Uterus (tissue), 4 donors: ENCODE results near the gene MRI1. TPM values are rescaled to one million over a fixed set of nuclear protein-coding genes. Genes with fewer than 3 reads are reported as not detected.
"Not testable (repeated sequence)": the region's sequence is repeated elsewhere in the genome, so short reads cannot be mapped to it uniquely, and the experiment has no call there.

ENCODE experiments used
- DNase-seq, 2 donors: peaks; one replicate each; pipeline ENCODE4 v3.0.0-alpha.2; 2019 to 2020
- H3K27ac ChIP-seq, 2 donors: fragments of 200-600 bp; sonication (generic); 1 replicate in 1 of 2; 2 replicates in 1 of 2; pipeline ENCODE4 v1.5.1; 2016 to 2018
- H3K27me3 ChIP-seq, 2 donors: fragments of 200-600 bp; sonication (generic); one replicate each; pipeline ENCODE4 v1.5.1; 2018 to 2019; ENCODE audit warnings: control low read depth in 1 of 2
- H3K36me3 ChIP-seq, 2 donors: fragments of 200-600 bp; sonication (generic); one replicate each; pipeline ENCODE4 v1.5.1; 2019; ENCODE audit warnings: control low read depth in 1 of 2
- H3K4me1 ChIP-seq, 2 donors: fragments of 200-600 bp; sonication (generic); one replicate each; pipeline ENCODE4 v1.5.1; 2018 to 2019; ENCODE audit warnings: control low read depth in 1 of 2
- H3K4me3 ChIP-seq, 2 donors: fragments of 200-600 bp; sonication (generic); 1 replicate in 1 of 2; 2 replicates in 1 of 2; pipeline ENCODE4 v1.5.1; 2018 to 2019; ENCODE audit warnings: mild to moderate bottlenecking in 1 of 2
- H3K9me3 ChIP-seq, 2 donors: fragments of 200-600 bp; sonication (generic); one replicate each; pipeline ENCODE4 v1.5.1; 2019; ENCODE audit warnings: control low read depth in 1 of 2
- POLR2A ChIP-seq, 2 donors: fragments of 450-650 bp; IDR thresholded peaks; one replicate each; pipeline ENCODE4 v1.6.1; 2016; ENCODE audit warnings: antibody characterized with exemption in 2 of 2, mild to moderate bottlenecking in 1 of 2, moderate library complexity in 1 of 2
- intact Hi-C: fragments of 100-400 bp; cut with DNase I; formaldehyde crosslinking; loops from one replicate; pipeline ENCODE4 v1.15.1; 2023; ENCODE audit warnings: low total_unique reads
- total RNA-seq, 4 donors: library from RNA; depleted of rRNA in 3 of 4; stranded (reverse); fragments of >200 nt in 3 of 4; gene quantifications; one replicate each; pipeline versions ENCODE4 v1.1.0 to v1.2.4, GENCODE V29; 2014 to 2023
- TF ChIP-seq, protein P1 (sequence below), 4 experiments: fragments of 200-600 bp in 2 of 4; fragments of 450-650 bp in 2 of 4; sonication (generic) in 2 of 4; IDR thresholded peaks; one replicate each; pipeline ENCODE4 v1.5.1; 2016 to 2019; ENCODE audit warnings: antibody characterized with exemption in 4 of 4, mild to moderate bottlenecking in 2 of 4, moderate library complexity in 1 of 4
- donor health status: DM: yes; HTN: yes; CAD: no.

The MRI1 gene
- total RNA-seq, 4 donors from 2014 or later: 33.3 to 62.4 (median 45.9) TPM

DNA sequence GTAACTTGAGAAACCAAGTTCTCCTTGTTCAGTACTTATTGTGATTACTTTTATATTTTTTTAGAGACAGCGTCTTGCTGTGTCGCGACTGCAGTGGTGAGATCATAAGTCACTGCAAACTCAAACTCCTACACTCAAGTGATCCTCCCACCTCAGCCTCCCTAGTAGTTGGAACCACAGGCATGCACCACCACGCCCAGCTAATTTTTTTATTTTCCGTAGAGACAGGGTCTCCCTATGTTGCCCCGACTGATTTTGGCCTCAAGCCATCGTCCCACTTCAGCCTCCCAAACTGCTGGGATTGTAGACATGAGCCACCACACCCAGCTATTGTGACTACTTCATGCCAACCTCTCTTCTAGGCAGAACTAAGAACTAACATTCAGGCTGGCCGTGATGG, 18.2 kb downstream of the MRI1 start:
- no peaks in the 10 kb centered on the region for H3K36me3 ChIP-seq
- DNase-seq: no peak
- intact Hi-C loops: no loop called here
- no peak overlapping the region for H3K4me3 ChIP-seq
- TF ChIP-seq, protein P1, sequence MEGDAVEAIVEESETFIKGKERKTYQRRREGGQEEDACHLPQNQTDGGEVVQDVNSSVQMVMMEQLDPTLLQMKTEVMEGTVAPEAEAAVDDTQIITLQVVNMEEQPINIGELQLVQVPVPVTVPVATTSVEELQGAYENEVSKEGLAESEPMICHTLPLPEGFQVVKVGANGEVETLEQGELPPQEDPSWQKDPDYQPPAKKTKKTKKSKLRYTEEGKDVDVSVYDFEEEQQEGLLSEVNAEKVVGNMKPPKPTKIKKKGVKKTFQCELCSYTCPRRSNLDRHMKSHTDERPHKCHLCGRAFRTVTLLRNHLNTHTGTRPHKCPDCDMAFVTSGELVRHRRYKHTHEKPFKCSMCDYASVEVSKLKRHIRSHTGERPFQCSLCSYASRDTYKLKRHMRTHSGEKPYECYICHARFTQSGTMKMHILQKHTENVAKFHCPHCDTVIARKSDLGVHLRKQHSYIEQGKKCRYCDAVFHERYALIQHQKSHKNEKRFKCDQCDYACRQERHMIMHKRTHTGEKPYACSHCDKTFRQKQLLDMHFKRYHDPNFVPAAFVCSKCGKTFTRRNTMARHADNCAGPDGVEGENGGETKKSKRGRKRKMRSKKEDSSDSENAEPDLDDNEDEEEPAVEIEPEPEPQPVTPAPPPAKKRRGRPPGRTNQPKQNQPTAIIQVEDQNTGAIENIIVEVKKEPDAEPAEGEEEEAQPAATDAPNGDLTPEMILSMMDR (IDR thresholded peaks at IDR 0.05): no peak
- TF ChIP-seq POLR2A (IDR thresholded peaks at IDR 0.05): no peak
- H3K27ac ChIP-seq: no peak overlapping the region
- peaks cover 0 to 3% of the 10 kb centered on the region in 2 donors for H3K4me1 ChIP-seq
- no peaks in the 10 kb centered on the region for H3K9me3 ChIP-seq
- no peaks in the 10 kb centered on the region for H3K27me3 ChIP-seq

DNA sequence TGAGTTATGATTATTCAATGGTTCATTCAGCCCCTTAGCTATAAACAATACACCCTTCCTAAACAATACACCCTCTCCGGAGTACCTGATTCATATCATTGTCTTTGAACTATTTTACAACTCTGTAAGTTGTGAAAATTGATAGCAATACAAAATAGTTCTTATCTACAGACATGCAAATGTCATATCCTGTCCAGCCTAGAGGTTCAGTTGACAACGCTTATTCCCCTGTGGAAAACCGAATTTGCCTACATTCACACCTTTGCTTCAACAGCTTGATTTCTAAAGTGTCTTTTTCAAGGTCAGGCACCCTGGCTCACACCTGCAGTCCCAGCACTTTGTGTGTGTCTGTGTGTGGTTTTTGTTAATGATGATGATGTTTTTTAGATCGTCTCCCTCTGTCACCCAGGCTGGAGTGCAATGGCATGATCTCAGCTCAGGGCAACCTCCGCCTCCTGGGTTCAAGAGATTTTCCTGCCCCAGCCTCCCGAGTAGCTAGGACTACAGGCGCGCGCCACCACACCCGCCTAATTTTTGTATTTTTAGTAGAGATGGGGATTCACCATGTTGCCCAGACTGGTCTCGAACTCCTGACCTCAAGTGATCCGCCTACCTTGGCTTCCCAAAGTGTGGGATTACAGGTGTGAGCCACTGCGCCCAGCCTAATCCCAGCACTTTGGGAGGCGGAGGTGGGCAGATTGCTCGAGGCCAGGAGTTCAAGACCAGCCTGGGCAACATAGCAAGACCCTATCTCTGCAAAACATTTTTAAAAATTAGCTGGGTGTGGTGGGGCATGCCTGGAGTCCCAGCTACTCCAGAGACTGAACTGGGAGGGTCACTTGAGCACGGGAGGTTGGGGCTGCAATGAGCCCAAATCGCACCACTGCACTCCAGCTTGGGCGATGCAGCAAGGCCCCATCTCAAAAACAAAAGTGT, 19.5 kb downstream of the MRI1 start:
- Histone ChIP-seq H3K27ac (no peak overlapping the region), H3K4me1 (peaks cover 0 to 8% of the 10 kb centered on the region in 2 donors)
- TF ChIP-seq, protein P1 (IDR thresholded peaks at IDR 0.05): no peak
- TF ChIP-seq POLR2A (IDR thresholded peaks at IDR 0.05): no peak

DNA sequence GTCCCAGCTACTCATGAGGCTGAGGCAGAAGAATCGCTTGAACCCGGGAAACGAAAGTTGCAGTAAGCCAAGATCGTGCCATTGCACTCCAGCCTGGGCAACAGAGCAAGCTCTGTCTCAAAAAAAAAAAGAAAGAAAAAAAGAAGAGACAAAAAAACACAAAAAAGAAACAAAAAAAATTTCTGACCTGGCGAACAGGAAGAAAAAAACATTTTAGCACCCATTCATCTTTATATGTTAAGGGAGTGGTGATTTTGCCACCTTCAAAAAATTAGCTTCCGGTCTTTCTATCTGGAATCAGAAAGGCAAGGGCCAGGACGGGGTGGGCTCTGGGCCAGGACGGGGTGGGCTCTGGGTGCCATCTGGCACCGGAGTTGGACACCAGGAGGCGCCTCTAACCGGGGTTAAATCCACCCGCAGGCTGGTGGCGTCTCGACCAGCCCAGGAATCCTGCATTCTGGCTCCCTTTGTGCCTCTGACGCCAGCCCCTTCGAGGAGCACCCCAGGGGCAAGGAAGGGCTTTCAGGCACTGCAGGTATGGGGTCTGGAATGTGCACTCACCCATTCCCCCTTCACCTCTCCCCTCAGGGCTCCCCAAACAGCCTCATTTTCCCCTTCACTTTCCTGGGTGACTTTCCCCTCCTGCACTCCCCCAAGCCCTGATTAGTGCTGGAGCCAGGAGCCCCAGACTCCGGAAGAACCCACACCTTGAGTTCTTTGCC, 20.6 kb downstream of the MRI1 start:
- Histone ChIP-seq H3K4me1 (peaks cover 0 to 8% of the 10 kb centered on the region in 2 donors), H3K36me3 (no peaks in the 10 kb centered on the region), H3K27me3 (no peaks in the 10 kb centered on the region), H3K4me3 (no peak overlapping the region), H3K27ac (no peak overlapping the region), H3K9me3 (no peaks in the 10 kb centered on the region)
- TF ChIP-seq, protein P1 (IDR thresholded peaks at IDR 0.05): peak; percentile 47 to 74 (median 56)
- no peak for TF ChIP-seq POLR2A (IDR thresholded peaks at IDR 0.05)
- intact Hi-C loops: no loop called here
- peak; percentile 63 to 65 for DNase-seq

More for the DNA sequence above, 19.5 kb downstream of the MRI1 start:
- no peaks in the 10 kb centered on the region for H3K36me3 ChIP-seq
- no peaks in the 10 kb centered on the region for H3K9me3 ChIP-seq
- H3K4me3 ChIP-seq: no peak overlapping the region
- no peaks in the 10 kb centered on the region for H3K27me3 ChIP-seq
- DNase-seq: no peak
- intact Hi-C loops: no loop called here

DNA sequence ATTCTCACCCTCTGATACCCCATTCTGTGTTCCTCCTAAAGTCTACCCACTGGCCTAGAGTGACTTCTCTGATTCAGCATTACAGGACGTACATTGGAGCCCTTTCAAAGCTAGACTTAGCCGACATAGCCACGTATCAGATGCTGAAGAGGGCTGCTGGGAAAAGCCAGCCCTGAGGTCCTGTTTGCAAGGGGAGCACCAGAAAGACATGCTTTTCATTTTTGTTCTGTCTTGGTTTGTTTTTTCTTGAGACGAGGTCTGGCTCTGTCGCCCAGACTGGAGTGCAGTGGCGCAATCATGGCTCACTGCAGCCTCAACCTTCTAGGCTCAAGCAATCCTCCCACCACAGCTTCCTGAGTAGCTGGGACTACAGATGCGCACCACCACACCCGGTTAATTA, 24.7 kb downstream of the MRI1 start:
- Histone ChIP-seq H3K36me3 (no peaks in the 10 kb centered on the region), H3K27me3 (no peaks in the 10 kb centered on the region), H3K27ac (peak overlapping the region; percentile 84 to 91), H3K4me1 (peaks cover 0 to 5% of the 10 kb centered on the region in 2 donors), H3K9me3 (no peaks in the 10 kb centered on the region), H3K4me3 (no peak overlapping the region)
- peak in 1 of 2 donors; percentile 51 for DNase-seq
- TF ChIP-seq, protein P1 (IDR thresholded peaks at IDR 0.05): no peak
- no peak for TF ChIP-seq POLR2A (IDR thresholded peaks at IDR 0.05)
- intact Hi-C loops: no loop called here

DNA sequence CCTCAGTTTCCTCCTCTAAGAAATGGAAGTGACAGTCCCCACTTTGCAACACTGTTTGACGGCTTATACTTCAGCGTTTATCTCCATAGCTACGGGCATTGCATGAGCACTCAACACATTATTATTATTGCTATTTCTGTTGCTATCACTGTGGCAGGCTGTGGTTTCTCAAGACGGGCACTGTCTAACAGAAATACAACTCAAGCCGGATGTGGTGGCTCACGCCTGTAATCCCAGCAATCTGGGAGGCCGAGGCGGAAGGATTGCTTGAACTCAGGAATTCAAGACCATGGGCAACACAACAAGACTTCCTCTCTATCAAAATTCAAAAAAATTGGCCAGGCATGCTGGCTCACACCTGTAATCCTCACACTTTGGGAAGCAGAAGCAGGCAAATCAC, 26.0 kb downstream of the MRI1 start:
- no peaks in the 10 kb centered on the region for H3K27me3 ChIP-seq
- DNase-seq: no peak
- H3K36me3 ChIP-seq: no peaks in the 10 kb centered on the region
- peaks cover 0 to 5% of the 10 kb centered on the region in 2 donors for H3K4me1 ChIP-seq
- TF ChIP-seq, protein P1 (IDR thresholded peaks at IDR 0.05): no peak
- no peak for TF ChIP-seq POLR2A (IDR thresholded peaks at IDR 0.05)
- no peak overlapping the region for H3K27ac ChIP-seq
- no peaks in the 10 kb centered on the region for H3K9me3 ChIP-seq
- intact Hi-C loops: no loop called here
- H3K4me3 ChIP-seq: no peak overlapping the region

DNA sequence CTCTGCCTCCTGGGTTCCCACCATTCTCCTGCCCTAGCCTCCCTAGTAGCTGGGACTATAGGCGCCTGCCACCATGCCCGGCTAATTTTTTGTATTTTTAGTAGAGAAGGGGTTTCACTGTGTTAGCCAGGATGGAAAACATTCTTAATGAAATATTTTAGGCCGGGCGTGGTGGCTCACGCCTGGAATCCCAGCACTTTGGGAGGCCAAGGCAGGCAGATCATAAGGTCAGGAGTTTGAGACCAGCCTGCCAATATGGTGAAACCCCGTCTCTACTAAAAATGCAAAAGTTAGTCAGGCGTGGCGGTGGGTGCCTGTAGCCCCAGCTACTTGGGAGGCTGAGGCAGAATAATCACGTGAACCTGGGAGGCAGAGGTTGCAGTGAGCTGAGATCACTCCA, 29.0 kb downstream of the MRI1 start:
- intact Hi-C loops, H3K27me3 ChIP-seq, H3K4me3 ChIP-seq, H3K9me3 ChIP-seq, DNase-seq, H3K36me3 ChIP-seq: not testable (repeated sequence)
- Histone ChIP-seq H3K27ac (peak overlapping the region in 1 of 2 donors; percentile 88), H3K4me1 (peaks cover 10 to 20% of the 10 kb centered on the region in 2 donors)
